DLD1 (cell line): ENCODE results near the gene HBE1.

Experiments used
- in situ Hi-C: cut with HindIII; loops from 2 replicates; pipeline ENCODE4 v1.10.0; 2017; ENCODE audit warnings: low sequenced_read_pairs

The HBE1 gene

DNA sequence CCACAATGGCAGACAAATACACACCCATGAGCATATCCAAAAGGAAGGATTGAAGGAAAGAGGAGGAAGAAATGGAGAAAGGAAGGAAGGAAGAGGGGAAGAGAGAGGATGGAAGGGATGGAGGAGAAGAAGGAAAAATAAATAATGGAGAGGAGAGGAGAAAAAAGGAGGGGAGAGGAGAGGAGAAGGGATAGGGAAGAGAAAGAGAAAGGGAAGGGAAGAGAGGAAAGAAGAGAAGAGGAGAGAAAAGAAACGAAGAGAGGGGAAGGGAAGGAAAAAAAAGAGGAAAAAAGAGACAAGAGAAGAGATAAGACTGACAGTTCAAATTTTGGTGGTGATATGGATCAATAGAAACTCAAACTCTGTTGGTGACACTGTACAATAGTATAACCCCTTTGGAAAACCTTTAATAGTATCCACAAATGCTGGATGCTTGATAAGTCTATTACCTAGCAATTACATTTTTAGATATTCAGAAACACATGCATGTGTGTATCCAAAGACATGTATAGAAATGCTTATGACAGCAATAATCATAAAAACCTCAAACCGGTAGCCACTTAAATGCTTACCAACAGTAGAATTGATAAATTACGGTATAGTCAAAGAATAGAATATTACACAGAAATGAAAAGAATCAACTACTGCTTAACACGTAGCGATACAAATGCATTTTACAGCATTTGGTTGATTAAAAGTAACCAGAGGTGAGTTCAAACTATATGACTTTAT lies 34.2 kb downstream of the HBE1 start:
- in situ Hi-C loops = no loop called here

DNA sequence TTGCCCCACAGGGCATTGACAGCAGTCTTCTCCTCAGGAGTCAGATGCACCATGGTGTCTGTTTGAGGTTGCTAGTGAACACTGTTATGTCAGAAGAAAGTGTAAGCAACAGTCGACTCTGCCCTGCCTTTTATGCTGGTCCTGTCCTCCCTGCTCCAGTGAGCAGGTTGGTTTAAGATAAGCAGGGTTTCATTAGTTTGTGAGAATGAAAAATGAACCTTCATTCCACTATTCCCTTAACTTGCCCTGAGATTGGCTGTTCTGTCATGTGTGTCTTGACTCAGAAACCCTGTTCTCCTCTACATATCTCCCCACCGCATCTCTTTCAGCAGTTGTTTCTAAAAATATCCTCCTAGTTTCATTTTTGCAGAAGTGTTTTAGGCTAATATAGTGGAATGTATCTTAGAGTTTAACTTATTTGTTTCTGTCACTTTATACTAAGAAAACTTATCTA lies 35.3 kb downstream of the HBE1 start, which contains the start of gene HBD:
Gene HBD, minus strand, starts transcription at position 103 of the 454 bp plus-strand sequence. Its CDS starts 50 bp downstream, at position 53.
- in situ Hi-C loops = no loop called here

DNA sequence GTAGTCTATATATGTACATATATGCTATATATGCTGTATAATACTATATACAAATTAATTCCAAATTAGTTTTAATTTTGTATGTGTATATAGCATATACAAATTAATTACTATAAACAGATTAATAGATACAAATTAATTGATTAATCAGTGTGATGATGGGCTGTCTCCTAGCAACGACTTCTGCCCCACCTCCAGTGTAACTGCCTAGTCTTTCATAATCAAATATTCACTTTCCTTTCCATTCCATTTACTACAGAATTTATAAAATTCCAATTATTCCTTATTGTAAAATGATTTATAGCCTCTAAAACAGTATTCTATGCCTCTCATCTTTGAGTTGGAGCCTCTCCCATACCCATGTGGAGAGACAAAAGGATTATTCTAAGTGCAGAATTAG lies 36.4 kb downstream of the HBE1 start:
- in situ Hi-C loops = no loop called here

DNA sequence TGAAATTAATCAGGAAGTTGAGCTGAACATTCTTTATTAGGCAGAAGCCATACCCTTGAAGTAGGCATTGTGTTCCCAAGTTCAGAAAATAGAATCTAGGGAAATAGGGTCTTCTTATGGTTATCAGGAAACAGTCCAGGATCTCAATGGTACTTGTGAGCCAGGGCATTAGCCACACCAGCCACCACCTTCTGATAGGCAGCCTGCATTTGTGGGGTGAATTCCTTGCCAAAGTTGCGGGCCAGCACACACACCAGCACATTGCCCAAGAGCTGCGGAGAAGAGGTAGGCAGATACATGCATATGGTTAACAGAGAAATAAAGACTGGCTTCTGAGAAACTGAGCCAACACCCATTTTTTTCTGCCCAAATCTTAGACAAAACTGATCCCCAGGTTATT lies 36.9 kb downstream of the HBE1 start:
- in situ Hi-C loops = no loop called here

DNA sequence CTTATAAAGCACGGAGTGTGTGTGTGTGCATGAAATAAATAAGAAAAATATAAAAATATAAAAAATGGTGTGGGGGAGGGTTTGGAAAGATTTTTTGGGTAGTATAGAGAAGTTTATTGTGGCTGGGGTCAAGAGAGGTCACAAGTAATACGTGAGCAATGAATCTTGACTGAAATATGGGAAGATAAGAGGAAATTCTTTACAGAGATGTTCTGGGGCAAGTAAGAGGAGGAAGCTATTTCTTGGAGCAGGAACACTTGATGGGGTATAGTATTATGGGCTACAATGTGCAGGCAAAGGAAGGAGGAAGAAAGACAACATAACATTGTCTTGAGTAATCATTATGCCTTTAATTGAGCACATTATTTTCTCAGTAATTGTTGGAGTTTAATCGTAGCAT lies 37.6 kb downstream of the HBE1 start:
- in situ Hi-C loops = no loop called here

DNA sequence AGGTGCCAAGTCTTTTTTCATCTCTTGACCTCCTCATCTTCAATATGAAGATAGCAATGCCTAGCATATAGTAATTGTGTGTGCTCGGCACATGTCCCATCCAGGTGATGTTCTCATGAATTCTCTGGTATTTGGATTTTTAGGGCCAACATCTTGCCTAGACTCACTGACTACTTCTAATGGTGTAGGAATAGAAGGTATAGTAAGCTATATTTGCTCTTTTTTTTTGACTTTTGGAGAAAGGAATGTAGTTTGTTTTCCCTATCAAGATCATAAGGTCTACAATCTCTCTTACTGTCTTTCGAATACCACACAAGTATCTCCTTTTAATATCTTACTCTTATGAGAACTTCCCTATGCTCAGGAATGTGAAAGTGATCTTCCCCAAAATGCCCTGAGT lies 38.6 kb downstream of the HBE1 start:
- in situ Hi-C loops = no loop called here

DNA sequence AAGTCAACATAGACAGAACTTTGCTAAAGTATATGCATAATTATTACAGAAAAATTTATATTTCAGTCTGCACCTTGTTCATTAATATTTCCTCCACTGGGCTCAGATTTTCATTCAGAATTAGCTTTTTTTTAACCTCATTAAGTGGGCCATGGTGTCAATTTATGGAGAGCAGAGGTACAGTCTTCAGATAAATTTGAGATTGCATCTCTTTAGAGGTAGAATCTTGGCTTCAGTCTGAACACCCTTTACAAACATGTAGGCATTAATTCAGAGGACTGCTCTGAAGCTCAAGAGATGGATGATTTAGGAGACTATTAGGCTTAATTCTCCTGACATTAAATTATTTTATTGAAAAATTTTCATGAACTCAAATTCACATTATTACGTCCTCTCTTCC lies 39.5 kb downstream of the HBE1 start:
- in situ Hi-C loops = no loop called here

DNA sequence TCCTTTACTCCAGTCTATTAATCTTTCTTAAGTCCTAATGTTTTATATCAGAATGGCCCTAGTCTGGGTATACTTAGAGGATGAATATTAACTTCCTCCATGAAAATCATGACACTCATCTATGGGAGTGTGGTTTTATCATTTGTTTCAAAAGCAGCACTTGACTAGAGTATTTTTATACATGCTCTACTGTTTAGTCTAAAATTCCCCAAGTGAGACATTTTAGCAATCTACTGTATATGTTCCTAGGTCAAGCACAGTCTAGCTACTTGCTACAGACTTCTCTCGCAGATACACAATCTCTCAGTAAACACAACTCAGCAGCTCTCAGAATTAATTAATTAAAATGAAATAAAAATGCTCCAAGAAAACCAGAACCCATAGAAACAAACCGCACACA lies 39.9 kb downstream of the HBE1 start:
- in situ Hi-C loops = no loop called here

DNA sequence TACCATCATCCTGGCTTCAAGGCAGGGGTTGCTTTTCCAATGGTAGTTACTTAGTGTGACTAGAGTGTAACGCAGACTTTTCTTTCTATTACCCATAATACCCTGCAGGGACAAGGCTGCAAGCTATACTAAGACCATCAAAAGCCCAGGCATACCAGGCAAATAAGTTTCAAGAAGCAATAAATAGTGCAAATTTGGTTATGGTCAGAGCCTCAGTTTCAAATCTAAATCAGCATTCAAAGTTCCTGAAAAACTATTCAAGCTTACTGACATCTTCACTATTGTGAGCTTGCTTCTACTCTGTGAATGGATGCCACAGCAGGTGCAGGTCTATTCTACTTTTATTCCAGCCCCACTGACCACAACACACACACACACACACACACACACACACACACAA lies 40.4 kb downstream of the HBE1 start:
- in situ Hi-C loops = no loop called here

DNA sequence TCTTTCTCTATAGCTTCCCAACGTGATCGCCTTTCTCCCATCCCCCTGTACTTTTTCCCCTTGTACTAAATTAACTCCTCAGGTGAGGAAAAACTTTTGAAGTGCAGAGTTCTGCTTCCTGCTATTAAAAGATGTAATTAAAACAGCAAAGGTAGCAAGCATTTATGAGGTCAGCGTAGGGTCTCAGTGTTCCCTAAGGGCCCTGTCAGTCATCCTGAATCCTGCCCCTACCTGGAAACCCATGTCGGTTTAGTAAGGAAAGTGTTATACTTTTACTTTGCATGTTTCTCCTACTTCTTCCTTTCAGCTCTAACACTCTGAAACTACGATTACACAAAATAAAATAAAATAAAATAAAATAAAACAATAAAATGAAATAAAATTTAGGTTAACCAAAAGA lies 41.6 kb downstream of the HBE1 start:
- in situ Hi-C loops = no loop called here

DNA sequence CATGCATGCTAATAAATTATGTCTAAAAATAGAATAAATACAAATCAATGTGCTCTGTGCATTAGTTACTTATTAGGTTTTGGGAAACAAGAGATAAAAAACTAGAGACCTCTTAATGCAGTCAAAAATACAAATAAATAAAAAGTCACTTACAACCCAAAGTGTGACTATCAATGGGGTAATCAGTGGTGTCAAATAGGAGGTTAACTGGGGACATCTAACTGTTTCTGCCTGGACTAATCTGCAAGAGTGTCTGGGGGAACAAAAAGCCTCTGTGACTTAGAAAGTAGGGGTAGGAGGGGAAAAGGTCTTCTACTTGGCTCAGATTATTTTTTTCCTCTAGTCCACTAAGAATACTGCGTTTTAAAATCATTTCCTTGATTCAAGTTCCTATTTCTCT lies 42.1 kb downstream of the HBE1 start:
- in situ Hi-C loops = no loop called here

DNA sequence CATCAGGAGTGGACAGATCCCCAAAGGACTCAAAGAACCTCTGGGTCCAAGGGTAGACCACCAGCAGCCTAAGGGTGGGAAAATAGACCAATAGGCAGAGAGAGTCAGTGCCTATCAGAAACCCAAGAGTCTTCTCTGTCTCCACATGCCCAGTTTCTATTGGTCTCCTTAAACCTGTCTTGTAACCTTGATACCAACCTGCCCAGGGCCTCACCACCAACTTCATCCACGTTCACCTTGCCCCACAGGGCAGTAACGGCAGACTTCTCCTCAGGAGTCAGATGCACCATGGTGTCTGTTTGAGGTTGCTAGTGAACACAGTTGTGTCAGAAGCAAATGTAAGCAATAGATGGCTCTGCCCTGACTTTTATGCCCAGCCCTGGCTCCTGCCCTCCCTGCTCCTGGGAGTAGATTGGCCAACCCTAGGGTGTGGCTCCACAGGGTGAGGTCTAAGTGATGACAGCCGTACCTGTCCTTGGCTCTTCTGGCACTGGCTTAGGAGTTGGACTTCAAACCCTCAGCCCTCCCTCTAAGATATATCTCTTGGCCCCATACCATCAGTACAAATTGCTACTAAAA lies 42.9 kb downstream of the HBE1 start, which contains the start of gene HBB:
Gene HBB, minus strand, starts transcription at position 340 of the 579 bp plus-strand sequence. Its CDS starts 50 bp downstream, at position 290.
- in situ Hi-C loops = no loop called here

DNA sequence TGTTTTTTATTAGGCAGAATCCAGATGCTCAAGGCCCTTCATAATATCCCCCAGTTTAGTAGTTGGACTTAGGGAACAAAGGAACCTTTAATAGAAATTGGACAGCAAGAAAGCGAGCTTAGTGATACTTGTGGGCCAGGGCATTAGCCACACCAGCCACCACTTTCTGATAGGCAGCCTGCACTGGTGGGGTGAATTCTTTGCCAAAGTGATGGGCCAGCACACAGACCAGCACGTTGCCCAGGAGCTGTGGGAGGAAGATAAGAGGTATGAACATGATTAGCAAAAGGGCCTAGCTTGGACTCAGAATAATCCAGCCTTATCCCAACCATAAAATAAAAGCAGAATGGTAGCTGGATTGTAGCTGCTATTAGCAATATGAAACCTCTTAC lies 44.3 kb downstream of the HBE1 start:
- in situ Hi-C loops = no loop called here

DNA sequence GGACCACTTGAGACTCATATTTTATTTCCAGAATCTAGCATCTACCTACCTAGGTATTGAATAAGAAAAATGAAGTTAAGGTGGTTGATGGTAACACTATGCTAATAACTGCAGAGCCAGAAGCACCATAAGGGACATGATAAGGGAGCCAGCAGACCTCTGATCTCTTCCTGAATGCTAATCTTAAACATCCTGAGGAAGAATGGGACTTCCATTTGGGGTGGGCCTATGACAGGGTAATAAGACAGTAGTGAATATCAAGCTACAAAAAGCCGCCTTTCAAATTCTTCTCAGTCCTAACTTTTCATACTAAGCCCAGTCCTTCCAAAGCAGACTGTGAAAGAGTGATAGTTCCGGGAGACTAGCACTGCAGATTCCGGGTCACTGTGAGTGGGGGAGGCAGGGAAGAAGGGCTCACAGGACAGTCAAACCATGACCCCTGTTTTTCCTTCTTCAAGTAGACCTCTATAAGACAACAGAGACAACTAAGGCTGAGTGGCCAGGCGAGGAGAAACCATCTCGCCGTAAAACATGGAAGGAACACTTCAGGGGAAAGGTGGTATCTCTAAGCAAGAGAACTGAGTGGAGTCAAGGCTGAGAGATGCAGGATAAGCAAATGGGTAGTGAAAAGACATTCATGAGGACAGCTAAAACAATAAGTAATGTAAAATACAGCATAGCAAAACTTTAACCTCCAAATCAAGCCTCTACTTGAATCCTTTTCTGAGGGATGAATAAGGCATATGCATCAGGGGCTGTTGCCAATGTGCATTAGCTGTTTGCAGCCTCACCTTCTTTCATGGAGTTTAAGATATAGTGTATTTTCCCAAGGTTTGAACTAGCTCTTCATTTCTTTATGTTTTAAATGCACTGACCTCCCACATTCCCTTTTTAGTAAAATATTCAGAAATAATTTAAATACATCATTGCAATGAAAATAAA lies 44.9 kb downstream of the HBE1 start:
- in situ Hi-C loops = no loop called here

DNA sequence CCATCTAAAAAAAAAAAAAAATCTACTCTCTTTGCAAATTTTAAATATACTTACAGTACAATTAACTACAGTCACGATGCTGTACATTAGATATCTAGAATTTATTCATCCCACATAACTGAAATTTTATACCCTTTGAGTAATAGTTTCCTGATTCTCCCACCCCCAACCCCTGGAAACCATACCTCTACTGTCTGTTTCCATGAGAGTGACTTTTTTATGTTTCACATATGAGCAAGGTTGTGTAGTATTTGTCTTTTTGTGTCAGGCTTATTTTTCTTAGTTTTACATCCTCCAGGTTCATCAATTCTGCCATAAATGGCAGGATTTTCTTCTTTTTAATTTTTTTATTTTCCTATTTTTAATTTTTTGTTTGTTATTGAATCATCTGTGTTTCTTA lies 46.1 kb downstream of the HBE1 start:
- in situ Hi-C loops = no loop called here

DNA sequence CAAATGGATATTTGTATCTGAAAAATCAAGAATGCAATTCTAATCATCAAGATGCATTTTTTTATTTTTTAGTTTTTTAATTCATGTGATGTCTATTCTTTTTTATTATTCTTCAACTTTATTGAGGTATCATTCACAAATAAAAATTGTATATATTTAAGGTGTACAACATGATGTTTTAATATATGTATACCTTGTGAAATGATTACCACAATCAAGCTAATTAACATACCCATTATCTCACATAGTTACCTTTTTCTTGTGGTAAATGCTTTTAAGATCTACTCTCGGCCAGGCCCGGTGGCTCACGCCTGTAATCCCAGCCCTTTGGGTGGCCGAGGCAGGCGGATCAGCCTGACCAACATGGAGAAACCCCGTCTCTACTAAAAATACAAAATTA lies 46.6 kb downstream of the HBE1 start:
- in situ Hi-C loops = no loop called here
